ENCODE measurements around the gene ELN. TPM values are rescaled to one million over a fixed set of nuclear protein-coding genes. Genes with fewer than 3 reads are reported as not detected.

ELN gene
- total RNA-seq, 8 experiments from 2014 or later = 0.69 to 7.7 (median 2.0) TPM

GRCh38 chr7:74029089-74029785 is 1.3 kb downstream of the ELN start:
- ATAC-seq (replicated peaks in 6 of 8) = no peak
- Histone ChIP-seq H3K4me1 (replicated peaks in 1 of 2) (peaks cover 38 to 47% of the 10 kb centered on the region in 2 donors), H3K27ac (no peak overlapping the region), H3K4me3 (no peak overlapping the region)
- in situ Hi-C loops (cut with MboI; ENCODE audit: low pct_unique_long_range_greater_than_20kb in 2 of 9, low sequenced_read_pairs in 9 of 9, unreplicated experiment in 9 of 9) = loop anchor here in 1 of 9 experiments (10.0 kb wide), 1 partner anchor 164 kb away; the partner anchor contains the start of gene TMEM270
- WGBS, 10 experiments = 30 to 100% (median 70%) methylated on average over 1 to 6 of the region's 18 CpGs; no CpG with 5 or more reads in 7 of the 10 experiments

GRCh38 chr7:74029991-74030415 is 2.0 kb downstream of the ELN start:
- in situ Hi-C loops (cut with MboI; ENCODE audit: low pct_unique_long_range_greater_than_20kb in 2 of 9, low sequenced_read_pairs in 9 of 9, unreplicated experiment in 9 of 9) = loop anchor here in 1 of 9 experiments (10.0 kb wide), 1 partner anchor 165 kb away; the partner anchor contains the start of gene TMEM270
- H3K4me1 ChIP-seq (replicated peaks in 1 of 2) = peaks cover 41 to 49% of the 10 kb centered on the region in 2 donors
- H3K27ac ChIP-seq = no peak overlapping the region
- 10 to 48% (median 30%) methylated on average over 2 to 3 of the region's 8 CpGs; no CpG with 5 or more reads in 4 of the 10 experiments for WGBS, 10 experiments
- H3K4me3 ChIP-seq = no peak overlapping the region
- peak in 2 of 8 experiments; percentile 1 to 2 for ATAC-seq (replicated peaks in 6 of 8)

DNA sequence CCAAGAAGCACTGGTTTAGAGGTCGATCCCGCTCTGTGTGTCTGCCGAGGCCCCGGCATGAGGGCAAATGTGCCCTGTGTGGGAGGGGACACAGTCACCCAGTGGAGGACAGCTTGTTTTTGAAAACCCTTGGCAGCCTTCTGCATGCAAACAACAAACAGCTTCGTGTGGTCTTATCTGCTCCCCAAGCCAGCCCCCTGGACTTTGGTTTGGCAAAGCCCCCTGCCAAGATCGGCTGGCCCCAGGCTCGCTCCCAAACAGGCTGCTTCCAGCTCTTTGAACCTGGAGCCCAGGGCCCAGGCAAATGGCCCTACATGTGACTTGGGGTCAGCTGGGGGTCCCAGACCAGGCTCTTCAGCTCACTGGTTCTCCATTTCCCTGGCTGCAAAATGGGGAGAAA is 2.9 kb downstream of the ELN start:
- no peak overlapping the region for H3K27ac ChIP-seq
- no peak for ATAC-seq (replicated peaks in 6 of 8)
- peaks cover 41 to 49% of the 10 kb centered on the region in 2 donors for H3K4me1 ChIP-seq (replicated peaks in 1 of 2)
- WGBS, 10 experiments = 0 to 90% (median 69%) methylated on average over 1 to 5 of the region's 7 CpGs; no CpG with 5 or more reads in 6 of the 10 experiments
- no peak overlapping the region for H3K4me3 ChIP-seq
- in situ Hi-C loops (cut with MboI; ENCODE audit: low pct_unique_long_range_greater_than_20kb in 2 of 9, low sequenced_read_pairs in 9 of 9, unreplicated experiment in 9 of 9) = no loop called here

DNA sequence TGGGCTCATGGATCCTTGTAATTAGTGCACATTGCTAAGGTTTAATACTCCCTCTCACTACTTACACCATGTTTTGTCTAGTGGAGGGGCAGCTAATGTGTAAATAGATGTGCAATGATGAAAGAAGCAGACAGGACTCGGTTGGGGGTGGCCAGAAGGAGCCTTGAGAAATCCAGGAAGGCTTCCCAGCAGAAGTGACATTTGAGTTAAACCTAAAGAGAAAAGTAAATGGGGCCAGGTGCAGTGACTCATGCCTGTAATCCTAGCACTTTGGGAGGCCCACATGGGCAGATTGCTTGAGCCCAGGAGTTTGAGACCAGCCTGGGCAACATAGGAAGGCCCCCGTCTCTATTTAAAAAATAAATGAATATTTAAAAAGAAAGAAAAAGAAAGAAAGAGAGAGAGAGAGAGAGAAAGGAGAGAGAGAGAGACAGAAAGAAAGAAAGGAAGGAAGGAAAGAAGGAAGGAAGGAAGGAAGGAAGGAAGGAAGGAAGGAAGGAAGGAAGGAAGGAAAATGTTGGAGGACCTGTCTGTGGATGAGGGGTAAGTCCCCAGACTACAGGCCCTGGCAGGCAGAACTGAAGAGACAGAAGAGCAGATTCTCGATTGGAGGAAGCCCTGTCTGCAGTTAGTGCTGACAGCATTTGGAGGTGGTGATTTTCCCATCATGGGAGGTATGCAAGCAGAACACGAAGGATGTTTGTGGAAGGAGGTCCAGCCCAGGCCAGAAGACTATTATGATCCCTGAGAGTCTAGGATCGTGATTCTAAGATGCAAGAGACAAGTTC is 3.6 kb downstream of the ELN start:
- ATAC-seq (replicated peaks in 6 of 8) = no peak
- H3K4me1 ChIP-seq (replicated peaks in 1 of 2) = peaks cover 41 to 47% of the 10 kb centered on the region in 2 donors
- H3K4me3 ChIP-seq = no peak overlapping the region
- no peak overlapping the region for H3K27ac ChIP-seq
- 32 to 100% (median 67%) methylated on average over 1 to 3 of the region's 5 CpGs; no CpG with 5 or more reads in 3 of the 10 experiments for WGBS, 10 experiments
- in situ Hi-C loops (cut with MboI; ENCODE audit: low pct_unique_long_range_greater_than_20kb in 2 of 9, low sequenced_read_pairs in 9 of 9, unreplicated experiment in 9 of 9) = no loop called here

- peak in 2 of 8 experiments; percentile 4 to 21 for ATAC-seq (replicated peaks in 6 of 8)
- H3K27ac ChIP-seq = no peak overlapping the region
- H3K4me1 ChIP-seq (replicated peaks in 1 of 2) = peaks cover 38 to 42% of the 10 kb centered on the region in 2 donors
- 9 to 68% (median 20%) methylated on average over 1 to 6 of the region's 8 CpGs; no CpG with 5 or more reads in 5 of the 10 experiments for WGBS, 10 experiments
- in situ Hi-C loops (cut with MboI; ENCODE audit: low pct_unique_long_range_greater_than_20kb in 2 of 9, low sequenced_read_pairs in 9 of 9, unreplicated experiment in 9 of 9) = no loop called here
- H3K4me3 ChIP-seq = no peak overlapping the region
These were observed 4.2 kb downstream of the ELN start for GRCh38 chr7:74032191-74032490.

DNA sequence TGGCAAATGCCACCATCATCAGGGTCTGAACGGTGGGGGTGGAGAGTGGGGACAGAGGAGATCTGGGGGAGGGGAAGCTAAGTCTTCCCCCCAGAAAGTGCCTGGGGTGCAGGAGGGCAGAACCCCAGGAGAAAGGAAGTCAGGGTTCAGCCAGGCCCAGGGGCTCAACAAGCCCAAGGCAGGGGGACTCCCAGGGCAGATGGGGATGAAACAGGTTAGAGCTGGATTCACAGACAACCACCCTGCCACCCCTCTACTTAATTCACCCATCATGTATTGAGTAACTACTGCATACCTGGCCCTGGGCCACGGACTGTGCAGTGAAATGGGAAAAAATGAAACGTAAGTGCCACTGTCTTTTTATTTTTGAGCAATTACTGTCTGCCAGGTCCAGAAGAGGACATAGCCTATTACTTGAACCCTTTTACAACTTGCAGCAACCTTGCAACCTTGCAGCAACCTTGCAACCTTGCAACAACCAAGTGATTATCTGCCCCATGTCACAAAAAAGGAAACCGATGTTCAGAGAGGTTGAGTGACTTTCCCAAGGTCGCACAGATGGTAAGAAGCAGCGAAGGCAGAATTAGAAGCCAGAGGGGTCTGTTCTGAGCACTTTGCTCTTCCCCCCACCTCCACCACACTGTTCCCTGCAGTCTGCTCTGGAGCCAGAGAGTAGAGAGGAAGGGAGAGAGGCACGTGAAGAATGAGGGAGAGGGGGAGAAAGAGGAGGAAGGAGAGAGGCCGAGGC is 4.8 kb downstream of the ELN start:
- in situ Hi-C loops (cut with MboI; ENCODE audit: low pct_unique_long_range_greater_than_20kb in 2 of 9, low sequenced_read_pairs in 9 of 9, unreplicated experiment in 9 of 9) = no loop called here
- Histone ChIP-seq H3K4me1 (replicated peaks in 1 of 2) (peaks cover 33 to 35% of the 10 kb centered on the region in 2 donors), H3K4me3 (no peak overlapping the region), H3K27ac (peak overlapping the region in 1 of 2 donors; percentile 77)
- no peak for ATAC-seq (replicated peaks in 6 of 8)
- WGBS, 10 experiments = 20 to 100% (median 55%) methylated on average over 1 to 4 of the region's 8 CpGs; no CpG with 5 or more reads in 3 of the 10 experiments

GRCh38 chr7:74033372-74034311 is 5.7 kb downstream of the ELN start:
- peak; percentile 69 to 86 (median 81) for ATAC-seq (replicated peaks in 6 of 8)
- in situ Hi-C loops (cut with MboI; ENCODE audit: low pct_unique_long_range_greater_than_20kb in 2 of 9, low sequenced_read_pairs in 9 of 9, unreplicated experiment in 9 of 9) = no loop called here
- no peak overlapping the region for H3K4me3 ChIP-seq
- peak overlapping the region; percentile 40 to 77 for H3K27ac ChIP-seq
- WGBS, 10 experiments = 10 to 100% (median 33%) methylated on average over 1 to 3 of the region's 37 CpGs; no CpG with 5 or more reads in 5 of the 10 experiments
- peaks cover 25 to 28% of the 10 kb centered on the region in 2 donors for H3K4me1 ChIP-seq (replicated peaks in 1 of 2)

- H3K4me3 ChIP-seq = no peak overlapping the region
- H3K4me1 ChIP-seq (replicated peaks in 1 of 2) = peaks cover 12 to 15% of the 10 kb centered on the region in 2 donors
- in situ Hi-C loops (cut with MboI; ENCODE audit: low pct_unique_long_range_greater_than_20kb in 2 of 9, low sequenced_read_pairs in 9 of 9, unreplicated experiment in 9 of 9) = no loop called here
- ATAC-seq (replicated peaks in 6 of 8) = peak in 1 of 8 experiments; percentile 3
- WGBS, 10 experiments = 0 to 100% (median 67%) methylated on average over 1 to 5 of the region's 8 CpGs; no CpG with 5 or more reads in 4 of the 10 experiments
- no peak overlapping the region for H3K27ac ChIP-seq
These were observed 9.6 kb downstream of the ELN start for GRCh38 chr7:74037609-74038008.

GRCh38 chr7:74038194-74038961 is 10.4 kb downstream of the ELN start:
- H3K27ac ChIP-seq = no peak overlapping the region
- peak in 3 of 8 experiments; percentile 3 to 43 (median 37) for ATAC-seq (replicated peaks in 6 of 8)
- H3K4me1 ChIP-seq (replicated peaks in 1 of 2) = peaks cover 10 to 12% of the 10 kb centered on the region in 2 donors
- 61 to 100% (median 89%) methylated on average over 2 to 13 of the region's 16 CpGs; no CpG with 5 or more reads in 5 of the 10 experiments for WGBS, 10 experiments
- in situ Hi-C loops (cut with MboI; ENCODE audit: low pct_unique_long_range_greater_than_20kb in 2 of 9, low sequenced_read_pairs in 9 of 9, unreplicated experiment in 9 of 9) = no loop called here
- H3K4me3 ChIP-seq = no peak overlapping the region

- 55 to 91% (median 67%) methylated on average over 3 to 6 of the region's 11 CpGs; no CpG with 5 or more reads in 6 of the 10 experiments for WGBS, 10 experiments
- peak in 5 of 8 experiments; percentile 32 to 63 (median 46) for ATAC-seq (replicated peaks in 6 of 8)
- Histone ChIP-seq H3K4me3 (no peak overlapping the region), H3K4me1 (replicated peaks in 1 of 2) (peaks cover 2 to 3% of the 10 kb centered on the region in 2 donors), H3K27ac (no peak overlapping the region)
- in situ Hi-C loops (cut with MboI; ENCODE audit: low pct_unique_long_range_greater_than_20kb in 2 of 9, low sequenced_read_pairs in 9 of 9, unreplicated experiment in 9 of 9) = no loop called here
These were observed 11.4 kb downstream of the ELN start for GRCh38 chr7:74039337-74039736.

GRCh38 chr7:74040101-74040790 is 12.3 kb downstream of the ELN start:
- H3K4me3 ChIP-seq = no peak overlapping the region
- in situ Hi-C loops (cut with MboI; ENCODE audit: low pct_unique_long_range_greater_than_20kb in 2 of 9, low sequenced_read_pairs in 9 of 9, unreplicated experiment in 9 of 9) = no loop called here
- WGBS, 10 experiments = 28 to 100% (median 77%) methylated on average over 1 to 12 of the region's 13 CpGs; no CpG with 5 or more reads in 6 of the 10 experiments
- H3K27ac ChIP-seq = no peak overlapping the region
- peaks cover 4 to 9% of the 10 kb centered on the region in 2 donors for H3K4me1 ChIP-seq (replicated peaks in 1 of 2)
- ATAC-seq (replicated peaks in 6 of 8) = peak in 1 of 8 experiments; percentile 6
